Heart left ventricle (tissue), 16 donors: ENCODE results near the gene CRIP2. TPM values are rescaled to one million over a fixed set of nuclear protein-coding genes. Genes with fewer than 3 reads are reported as not detected.

Source experiments
- ATAC-seq, 4 donors: fragments of 200-7000 bp; cut with Tn5 transposase; one replicate each; pipeline ENCODE4 v1.9.1; 2020 to 2022; ENCODE audit warnings: moderate library complexity in 4 of 4, mild to moderate bottlenecking in 3 of 4, moderate number of reproducible peaks in 1 of 4
- DNase-seq, 5 donors: peaks; one replicate each; pipeline ENCODE4 v3.0.0-alpha.2; 2020
- H3K27ac ChIP-seq, 12 donors: fragments of 200-600 bp; sonication (generic) in 4 of 12; one replicate each; pipeline versions ENCODE4 v1.5.0 to v1.8.0; 2016 to 2022; ENCODE audit warnings: mild to moderate bottlenecking in 2 of 12
- H3K27me3 ChIP-seq, 9 donors: fragments of 200-600 bp; sonication (generic) in 2 of 9; one replicate each; pipeline versions ENCODE4 v1.5.1 to v1.8.0; 2016 to 2022; ENCODE audit warnings: mild to moderate bottlenecking in 3 of 9
- H3K36me3 ChIP-seq, 9 donors: fragments of 200-600 bp; sonication (generic) in 2 of 9; one replicate each; pipeline versions ENCODE4 v1.5.0 to v1.8.0; 2018 to 2022; ENCODE audit warnings: mild to moderate bottlenecking in 2 of 9
- H3K4me1 ChIP-seq, 12 donors: fragments of 200-600 bp; sonication (generic) in 4 of 12; one replicate each; pipeline versions ENCODE4 v1.5.0 to v1.8.0; 2016 to 2022; ENCODE audit warnings: mild to moderate bottlenecking in 3 of 12
- H3K4me3 ChIP-seq, 12 donors: fragments of 200-600 bp; sonication (generic) in 4 of 12; one replicate each; pipeline versions ENCODE4 v1.5.0 to v1.8.0; 2017 to 2022; ENCODE audit warnings: mild to moderate bottlenecking in 9 of 12, moderate library complexity in 4 of 12
- H3K9me3 ChIP-seq, 12 donors: fragments of 200-600 bp; sonication (generic) in 4 of 12; one replicate each; pipeline versions ENCODE4 v1.5.0 to v1.8.0; 2016 to 2022; ENCODE audit warnings: mild to moderate bottlenecking in 1 of 12
- CTCF ChIP-seq, 12 donors: fragments of 200-600 bp; sonication (generic) in 4 of 12; IDR thresholded peaks; one replicate each; pipeline versions ENCODE4 v1.5.0 to v1.8.0; 2018 to 2022; ENCODE audit warnings: antibody characterized with exemption in 12 of 12, mild to moderate bottlenecking in 5 of 12
- POLR2A ChIP-seq, 2 donors: fragments of 450-650 bp; IDR thresholded peaks; one replicate each; pipeline ENCODE4 v1.6.1; 2017; ENCODE audit warnings: antibody characterized with exemption in 2 of 2, mild to moderate bottlenecking in 2 of 2, moderate library complexity in 2 of 2
- WGBS, 4 donors: extraction: QIAGEN DNeasy Blood & Tissue Kit in 2 of 4; methylation state at CpG; one replicate each; pipeline versions ENCODE4 v1.1.5 to v1.1.7; 2013 to 2018; 5-methylcytosine and 5-hydroxymethylcytosine counted together
- intact Hi-C, 10 donors: fragments of 100-400 bp; cut with DNase I; formaldehyde crosslinking; loops; one replicate each; pipeline versions ENCODE4 v1.11.1 to v1.14.2; 2022
- polyA plus RNA-seq, 2 donors: library from polyadenylated mRNA; stranded (reverse); fragments of 200-250 nt; gene quantifications; one replicate each; pipeline ENCODE4 v1.2.3, GENCODE V29; 2013
- total RNA-seq, 9 donors: library from RNA; depleted of rRNA in 2 of 9; stranded (reverse); fragments of >200 nt in 2 of 9; fragmentation: NEBNext Ultra II Directional in 3 of 9; extraction: Animal tissue kit (Norgen Biotek cat#: 25700) in 3 of 9; gene quantifications; one replicate each; pipeline versions ENCODE4 v1.1.0 to v1.2.4, GENCODE V29; 2016 to 2023
- donor health status: ischemic (EF 13 %, LVEDD 7.1; RV severe dilation, severe dysfunction).
- donor health status: healthy with polysubstance abuse.
- donor health status: DM: no; HTN: yes; CAD: no.
- donor health status: DM: no; HTN: no; CAD: no.
- donor health status: ischemic (EF 25% LVEDD 6.9; RV normal size, moderate dysfunction).
- donor health status: ischemic (EF 25% LVEDD 5.7; RV mildly dilated, moderate dysfunction).
- donor health status: healthy.
- donor health status: DM: yes; HTN: yes; CAD: no.
- donor health status: ischemic (EF 35%, LVEDD 5.7; RV mildly dilated, moderate dysfunction).
- donor health status: nonischemic (EF 11% LVEDD 7.7; RV severe dilation, severe dysfunction).
- donor health status: DM: yes; HTN: yes; CAD: no.
- donor health status: PGD.
- donor health status: ischemic (EF 29% LVEDD 5.4; RV normal size, mild dysfunction).
- donor health status: nonischemic (EF 23%, LVEDD 6.1; RV moderate dilation, normal function).

Gene CRIP2
- total and polyA plus RNA-seq, 11 donors = 695 to 1,715 (median 851) TPM

GRCh38 chr14:105455086-105455640, 19.5 kb upstream of the CRIP2 start:
- Histone ChIP-seq H3K36me3 (peaks cover 0 to 79% (median 69%) of the 10 kb centered on the region in 9 donors), H3K4me1 (peaks cover 0 to 5% (median 0%) of the 10 kb centered on the region in 12 donors), H3K9me3 (no peaks in the 10 kb centered on the region), H3K27me3 (no peaks in the 10 kb centered on the region), H3K4me3 (no peak overlapping the region), H3K27ac (no peak overlapping the region)
- no peak for TF ChIP-seq CTCF (IDR thresholded peaks at IDR 0.05)
- TF ChIP-seq POLR2A (IDR thresholded peaks at IDR 0.05) = no peak
- ATAC-seq (no peak), DNase-seq (peak in 2 of 5 donors; percentile 16 to 47)
- WGBS, 4 donors = 89 to 93% (median 91%) methylated on average over 14 to 22 of the region's 22 CpGs
- intact Hi-C loops = no loop called here

- peak in 3 of 5 donors; percentile 20 to 54 (median 24) for DNase-seq
- Histone ChIP-seq H3K4me1 (peaks cover 0 to 5% (median 0%) of the 10 kb centered on the region in 12 donors), H3K9me3 (no peaks in the 10 kb centered on the region), H3K27me3 (no peaks in the 10 kb centered on the region), H3K36me3 (peaks cover 0 to 79% (median 67%) of the 10 kb centered on the region in 9 donors), H3K4me3 (no peak overlapping the region), H3K27ac (no peak overlapping the region)
- TF ChIP-seq POLR2A (IDR thresholded peaks at IDR 0.05) (no peak), CTCF (IDR thresholded peaks at IDR 0.05) (no peak)
- intact Hi-C loops = no loop called here
- 87 to 92% (median 90%) methylated on average over 13 to 22 of the region's 22 CpGs for WGBS, 4 donors
- ATAC-seq = peak in 2 of 4 donors; percentile 2 to 10
These were observed 18.6 kb upstream of the CRIP2 start for GRCh38 chr14:105455766-105456660.

GRCh38 chr14:105456736-105457617, 17.6 kb upstream of the CRIP2 start:
- Histone ChIP-seq H3K9me3 (no peaks in the 10 kb centered on the region), H3K36me3 (peaks cover 0 to 81% (median 70%) of the 10 kb centered on the region in 9 donors)
- 71 to 82% (median 81%) methylated on average over 13 to 22 of the region's 22 CpGs for WGBS, 4 donors

More at GRCh38 chr14:105456736-105457617, 17.6 kb upstream of the CRIP2 start:
- H3K4me3 ChIP-seq = no peak overlapping the region
- intact Hi-C loops = no loop called here
- no peak for TF ChIP-seq POLR2A (IDR thresholded peaks at IDR 0.05)
- TF ChIP-seq CTCF (IDR thresholded peaks at IDR 0.05) = no peak
- peak in 2 of 5 donors; percentile 21 to 47 for DNase-seq
- peak in 2 of 4 donors; percentile 3 to 6 for ATAC-seq
- peaks cover 0 to 3% (median 0%) of the 10 kb centered on the region in 12 donors for H3K4me1 ChIP-seq
- H3K27me3 ChIP-seq = no peaks in the 10 kb centered on the region
- H3K27ac ChIP-seq = no peak overlapping the region
